H1 (cell line): Measurements from ENCODE around the gene ZNF622.

ENCODE experiments used
- CTCF ChIP-seq, 3 experiments: IDR thresholded peaks; 1 replicate in 2 of 3; 2 replicates in 1 of 3; pipeline versions ENCODE4 v1.5.1 to v1.6.1; 2011; ENCODE audit warnings: low read length in 3 of 3, mild to moderate bottlenecking in 3 of 3, inconsistent platforms in 2 of 3, low read depth in 1 of 3, moderate library complexity in 1 of 3; ENCODE audit not compliant: insufficient read depth in 1 of 3; ENCODE audit errors: control extremely low read depth in 1 of 3
- USF2 ChIP-seq: IDR thresholded peaks from 2 replicates; pipeline ENCODE4 v1.6.1; 2011; ENCODE audit warnings: low read length, improper control_type of control experiment

- TF ChIP-seq CTCF (IDR thresholded peaks at IDR 0.05; ENCODE audit: control extremely low read depth in 1 of 3, insufficient read depth in 1 of 3, low read depth in 1 of 3, low read length in 3 of 3): no peak
- no peak for TF ChIP-seq USF2
These were observed 55.3 kb downstream of the ZNF622 start for GRCh38 chr5:16410338-16410737.
